Keratinocyte (primary cell): ENCODE measurements around the gene LRRC73. TPM values are rescaled to one million over a fixed set of nuclear protein-coding genes. Genes with fewer than 3 reads are reported as not detected.

Experiments
- DNase-seq: peaks from one replicate; pipeline ENCODE4 v3.0.0-alpha.2; 2011; ENCODE audit warnings: low read depth, missing footprints, low spot score
- FAIRE-seq: peaks from 2 replicates; lab custom pipeline; 2011; peaks lifted over from hg19 to GRCh38; lab: Jason Lieb, UNC
- H2AFZ ChIP-seq: 2 replicates; pipeline ENCODE4 v1.6.0; 2012; ENCODE audit warnings: low read length, control low read depth, inconsistent platforms; ENCODE audit not compliant: control insufficient read depth
- H3K27ac ChIP-seq: 2 replicates; pipeline ENCODE4 v1.5.1; 2011; ENCODE audit warnings: low read length; ENCODE audit not compliant: control insufficient read depth, insufficient read depth
- H3K27me3 ChIP-seq: 3 replicates; pipeline ENCODE4 v1.6.0; 2011; ENCODE audit warnings: low read length; ENCODE audit not compliant: control insufficient read depth, insufficient read depth; ENCODE audit errors: extremely low read depth
- H3K36me3 ChIP-seq, 2 experiments: 2 replicates in 1 of 2; 3 replicates in 1 of 2; pipeline ENCODE4 v1.5.1; 2011; ENCODE audit warnings: low read length in 2 of 2, mild to moderate bottlenecking in 1 of 2; ENCODE audit not compliant: control insufficient read depth in 2 of 2, insufficient read depth in 2 of 2; ENCODE audit errors: extremely low read depth in 1 of 2
- H3K4me1 ChIP-seq: 3 replicates; pipeline ENCODE4 v1.5.1; 2011; ENCODE audit warnings: low read length; ENCODE audit not compliant: control insufficient read depth, insufficient read depth; ENCODE audit errors: extremely low read depth
- H3K4me2 ChIP-seq: 3 replicates; pipeline ENCODE4 v1.6.0; 2011; ENCODE audit warnings: low read depth, low read length; ENCODE audit not compliant: control insufficient read depth, insufficient read depth; ENCODE audit errors: extremely low read depth
- H3K4me3 ChIP-seq, 3 experiments: fragments of 200-600 bp in 1 of 3; sonication (generic) in 1 of 3; 2 replicates in 2 of 3; 3 replicates in 1 of 3; pipeline ENCODE4 v1.5.1; 2011 to 2016; ENCODE audit warnings: low read length in 3 of 3, mild to moderate bottlenecking in 3 of 3, control low read depth in 2 of 3, inconsistent platforms in 1 of 3, low read depth in 1 of 3, mixed read lengths in 1 of 3, mixed run types in 1 of 3, moderate library complexity in 1 of 3; ENCODE audit not compliant: control insufficient read depth in 2 of 3, insufficient read depth in 2 of 3; ENCODE audit errors: extremely low read depth in 1 of 3
- H3K79me2 ChIP-seq: 2 replicates; pipeline ENCODE4 v1.6.0; 2012; ENCODE audit warnings: low read length; ENCODE audit not compliant: control insufficient read depth, insufficient read depth
- H3K9ac ChIP-seq: 3 replicates; pipeline ENCODE4 v1.6.0; 2011; ENCODE audit warnings: low read length; ENCODE audit not compliant: control insufficient read depth, insufficient read depth; ENCODE audit errors: extremely low read depth
- H3K9me1 ChIP-seq: 3 replicates; pipeline ENCODE4 v1.6.0; 2011; ENCODE audit warnings: low read length; ENCODE audit not compliant: control insufficient read depth, insufficient read depth; ENCODE audit errors: extremely low read depth
- H3K9me3 ChIP-seq: 2 replicates; pipeline ENCODE4 v1.5.1; 2012; ENCODE audit warnings: low read depth, low read length; ENCODE audit not compliant: control insufficient read depth
- H4K20me1 ChIP-seq: 3 replicates; pipeline ENCODE4 v1.6.0; 2011; ENCODE audit warnings: low read length; ENCODE audit not compliant: control insufficient read depth, insufficient read depth; ENCODE audit errors: extremely low read depth
- CTCF ChIP-seq, 3 experiments: IDR thresholded peaks in 1 of 3; conservative IDR thresholded peaks in 1 of 3; optimal IDR thresholded peaks in 1 of 3; 2 replicates in 2 of 3; 3 replicates in 1 of 3; pipeline versions ENCODE3 to v1.5.1; 2011; ENCODE audit warnings: low read length in 3 of 3, mild to moderate bottlenecking in 3 of 3, moderate library complexity in 2 of 3, control low read depth in 1 of 3, inconsistent platforms in 1 of 3; ENCODE audit not compliant: insufficient read depth in 2 of 3; ENCODE audit errors: extremely low read depth in 1 of 3
- EZH2 ChIP-seq: IDR thresholded peaks from one replicate; pipeline ENCODE4 v1.6.1; 2012; ENCODE audit warnings: inconsistent platforms, mild to moderate bottlenecking, low read length, moderate library complexity
- dilution Hi-C: fragments of 300-500 bp; cut with MboI; formaldehyde crosslinking; loops from one replicate; pipeline ENCODE4 v1.7.0; 2020; ENCODE audit warnings: low sequenced_read_pairs; ENCODE audit not compliant: extremely low pct_ligation_motif_present
- polyA plus RNA-seq, 5 experiments: library from polyadenylated mRNA; depleted of rRNA in 3 of 5; stranded (reverse) in 3 of 5; stranded (forward) in 1 of 5; unstranded in 1 of 5; fragments of >200 nt; gene quantifications; 1 replicate in 1 of 5; 2 replicates in 3 of 5; 3 replicates in 1 of 5; pipeline versions ENCODE4 v1.2.1 to v1.2.3, GENCODE V29; 2011 to 2012; ENCODE audit warnings: missing spikeins in 2 of 5, low read depth in 1 of 5, low replicate concordance in 1 of 5

LRRC73 gene
- polyA plus RNA-seq, 1 donor (not counting 4 experiments of a cell fraction or from before 2014, with no cell fraction given) = 0.16 TPM

- Histone ChIP-seq H3K9ac (no peak overlapping the region), H3K4me1 (no peaks in the 10 kb centered on the region), H3K4me3 (no peak overlapping the region), H3K9me1 (no peaks in the 10 kb centered on the region), H3K9me3 (no peaks in the 10 kb centered on the region), H2AFZ (no peak overlapping the region), H3K27me3 (no peaks in the 10 kb centered on the region), H3K4me2 (no peak overlapping the region), H3K27ac (no peak overlapping the region), H3K79me2 (no peaks in the 10 kb centered on the region), H3K36me3 (peaks cover 34 to 46% of the 10 kb centered on the region in 2 experiments), H4K20me1 (no peaks in the 10 kb centered on the region)
- FAIRE-seq = no peak
- dilution Hi-C loops = no loop called here
- TF ChIP-seq CTCF (optimal IDR thresholded peaks at IDR 0.05 in 1 of 3, IDR thresholded peaks at IDR 0.05 in 1 of 3, conservative IDR thresholded peaks at IDR 0.05 in 1 of 3; ENCODE audit: extremely low read depth in 1 of 3, insufficient read depth in 2 of 3, low read length in 3 of 3) (no peak), EZH2 (no peak)
- no peak for DNase-seq
Measured at GRCh38 chr6:43547222-43547621, 37.1 kb upstream of the LRRC73 start.

DNA sequence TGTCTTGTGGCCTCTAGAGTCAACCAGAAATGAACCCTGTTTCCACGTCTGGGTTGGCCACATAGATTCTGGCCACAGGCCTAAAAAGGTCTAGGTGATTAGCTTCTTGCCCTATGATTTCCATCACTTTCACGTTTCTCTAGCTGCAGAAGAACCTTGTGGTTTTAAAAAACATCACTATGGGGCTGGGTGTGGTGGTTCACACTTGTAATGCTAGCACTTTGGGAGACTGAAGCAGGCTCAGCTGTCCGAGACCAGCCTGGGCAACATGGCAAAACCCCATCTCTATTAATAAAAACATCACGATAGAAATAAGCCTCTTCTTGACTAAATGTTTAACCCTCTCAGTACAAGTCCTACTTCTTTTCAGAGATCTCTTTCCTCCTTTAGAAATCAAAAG, 34.3 kb upstream of the LRRC73 start:
- no peak for DNase-seq
- H4K20me1 ChIP-seq = no peaks in the 10 kb centered on the region
- H2AFZ ChIP-seq = no peak overlapping the region
- H3K4me3 ChIP-seq = no peak overlapping the region
- dilution Hi-C loops = no loop called here
- no peaks in the 10 kb centered on the region for H3K4me1 ChIP-seq
- TF ChIP-seq EZH2 = no peak
- TF ChIP-seq CTCF (optimal IDR thresholded peaks at IDR 0.05 in 1 of 3, IDR thresholded peaks at IDR 0.05 in 1 of 3, conservative IDR thresholded peaks at IDR 0.05 in 1 of 3; ENCODE audit: extremely low read depth in 1 of 3, insufficient read depth in 2 of 3, low read length in 3 of 3) = no peak
- no peak overlapping the region for H3K4me2 ChIP-seq
- peaks cover 25 to 31% of the 10 kb centered on the region in 2 experiments for H3K36me3 ChIP-seq
- H3K27ac ChIP-seq = no peak overlapping the region
- no peaks in the 10 kb centered on the region for H3K9me1 ChIP-seq
- no peaks in the 10 kb centered on the region for H3K9me3 ChIP-seq
- no peak for FAIRE-seq
- no peaks in the 10 kb centered on the region for H3K27me3 ChIP-seq
- no peak overlapping the region for H3K9ac ChIP-seq
- H3K79me2 ChIP-seq = no peaks in the 10 kb centered on the region
